ENCODE measurements around the gene ZFP36L2. TPM values are rescaled to one million over a fixed set of nuclear protein-coding genes. Genes with fewer than 3 reads are reported as not detected.

Gene ZFP36L2
- total RNA-seq, 1 donor from 2014 or later = 8.2 TPM

DNA sequence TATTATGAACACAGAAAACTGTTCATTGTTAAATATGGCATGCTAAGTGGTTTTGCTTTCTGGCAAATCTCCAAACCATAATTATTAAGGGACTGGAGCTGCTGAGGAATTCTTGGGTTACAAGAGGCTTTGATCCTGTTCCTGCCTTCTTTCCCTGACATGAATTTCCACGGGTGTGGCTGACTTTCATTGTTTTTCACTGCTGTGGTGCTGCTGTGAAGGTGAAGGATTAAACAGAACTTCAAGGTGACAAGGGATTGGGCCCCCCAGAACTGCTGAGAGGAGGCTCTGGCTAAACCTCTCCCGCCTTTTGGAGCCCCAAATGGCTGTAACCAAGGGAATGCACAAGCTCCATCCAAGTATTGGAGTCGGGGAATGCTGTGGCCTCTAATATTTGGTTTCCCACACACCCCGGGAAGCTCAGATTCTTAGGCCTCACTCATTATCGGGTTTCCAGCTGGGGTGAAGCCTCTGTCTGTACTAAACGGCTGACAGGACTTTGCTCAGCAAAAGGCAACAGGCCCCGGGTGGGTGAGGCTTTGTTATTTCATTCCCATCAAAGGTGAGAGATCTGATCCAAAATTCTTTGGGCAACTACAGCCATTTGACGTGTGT is 29.0 kb upstream of the ZFP36L2 start:
- no peaks in the 10 kb centered on the region for H3K27me3 ChIP-seq (ENCODE audit: control insufficient read depth, insufficient read depth, low read length)
- FAIRE-seq = no peak
- TF ChIP-seq, protein P1, sequence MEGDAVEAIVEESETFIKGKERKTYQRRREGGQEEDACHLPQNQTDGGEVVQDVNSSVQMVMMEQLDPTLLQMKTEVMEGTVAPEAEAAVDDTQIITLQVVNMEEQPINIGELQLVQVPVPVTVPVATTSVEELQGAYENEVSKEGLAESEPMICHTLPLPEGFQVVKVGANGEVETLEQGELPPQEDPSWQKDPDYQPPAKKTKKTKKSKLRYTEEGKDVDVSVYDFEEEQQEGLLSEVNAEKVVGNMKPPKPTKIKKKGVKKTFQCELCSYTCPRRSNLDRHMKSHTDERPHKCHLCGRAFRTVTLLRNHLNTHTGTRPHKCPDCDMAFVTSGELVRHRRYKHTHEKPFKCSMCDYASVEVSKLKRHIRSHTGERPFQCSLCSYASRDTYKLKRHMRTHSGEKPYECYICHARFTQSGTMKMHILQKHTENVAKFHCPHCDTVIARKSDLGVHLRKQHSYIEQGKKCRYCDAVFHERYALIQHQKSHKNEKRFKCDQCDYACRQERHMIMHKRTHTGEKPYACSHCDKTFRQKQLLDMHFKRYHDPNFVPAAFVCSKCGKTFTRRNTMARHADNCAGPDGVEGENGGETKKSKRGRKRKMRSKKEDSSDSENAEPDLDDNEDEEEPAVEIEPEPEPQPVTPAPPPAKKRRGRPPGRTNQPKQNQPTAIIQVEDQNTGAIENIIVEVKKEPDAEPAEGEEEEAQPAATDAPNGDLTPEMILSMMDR (IDR thresholded peaks at IDR 0.05; ENCODE audit: insufficient read depth, low read length, severe bottlenecking) = no peak

GRCh38 chr2:43254331-43254730 is 27.9 kb upstream of the ZFP36L2 start:
- TF ChIP-seq, protein P1 (IDR thresholded peaks at IDR 0.05; ENCODE audit: insufficient read depth, low read length, severe bottlenecking) = no peak
- Histone ChIP-seq H3K36me3 (ENCODE audit: control insufficient read depth, insufficient read depth, low read length) (peaks cover 1% of the 10 kb centered on the region), H3K27me3 (ENCODE audit: control insufficient read depth, insufficient read depth, low read length) (no peaks in the 10 kb centered on the region), H3K4me3 (ENCODE audit: low read depth, low read length) (no peak overlapping the region)
- peak; percentile 76 for FAIRE-seq
- DNase-seq (ENCODE audit: low read depth) = no peak

More for the DNA sequence above, 29.0 kb upstream of the ZFP36L2 start:
- Histone ChIP-seq H3K4me3 (ENCODE audit: low read depth, low read length) (no peak overlapping the region), H3K36me3 (ENCODE audit: control insufficient read depth, insufficient read depth, low read length) (peaks cover 1% of the 10 kb centered on the region)
- DNase-seq (ENCODE audit: low read depth) = no peak

GRCh38 chr2:43251171-43251731 is 24.8 kb upstream of the ZFP36L2 start:
- Histone ChIP-seq H3K36me3 (ENCODE audit: control insufficient read depth, insufficient read depth, low read length) (no peaks in the 10 kb centered on the region), H3K4me3 (ENCODE audit: low read depth, low read length) (no peak overlapping the region), H3K27me3 (ENCODE audit: control insufficient read depth, insufficient read depth, low read length) (no peaks in the 10 kb centered on the region)
- TF ChIP-seq, protein P1 (IDR thresholded peaks at IDR 0.05; ENCODE audit: insufficient read depth, low read length, severe bottlenecking) = no peak
- DNase-seq (ENCODE audit: low read depth) (peak; percentile 70), FAIRE-seq (no peak)

DNA sequence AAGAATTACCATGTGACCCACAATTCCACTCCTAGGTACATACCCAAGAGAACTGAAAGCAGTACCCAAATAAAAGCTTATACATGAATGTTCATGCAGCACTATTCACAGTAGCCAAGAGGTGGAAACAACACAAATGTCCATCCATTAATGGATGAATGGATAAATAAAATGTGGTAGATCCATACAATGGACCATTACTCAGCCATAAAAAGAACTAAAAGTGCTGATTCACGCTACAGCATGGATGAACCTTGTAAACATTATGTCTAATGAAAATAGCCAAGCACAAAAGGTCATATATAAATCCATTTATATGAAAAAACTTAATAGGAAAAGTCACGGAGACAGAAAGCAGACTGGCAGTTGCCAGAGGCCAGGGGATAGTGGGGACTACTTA is 23.6 kb upstream of the ZFP36L2 start:
- Histone ChIP-seq H3K36me3 (ENCODE audit: control insufficient read depth, insufficient read depth, low read length) (no peaks in the 10 kb centered on the region), H3K27me3 (ENCODE audit: control insufficient read depth, insufficient read depth, low read length) (no peaks in the 10 kb centered on the region), H3K4me3 (ENCODE audit: low read depth, low read length) (no peak overlapping the region)
- FAIRE-seq (no peak), DNase-seq (ENCODE audit: low read depth) (no peak)
- TF ChIP-seq, protein P1 (IDR thresholded peaks at IDR 0.05; ENCODE audit: insufficient read depth, low read length, severe bottlenecking) = no peak

GRCh38 chr2:43248621-43249020 is 22.2 kb upstream of the ZFP36L2 start:
- TF ChIP-seq, protein P1 (IDR thresholded peaks at IDR 0.05; ENCODE audit: insufficient read depth, low read length, severe bottlenecking) = no peak
- no peak for FAIRE-seq
- peaks cover 3% of the 10 kb centered on the region for H3K36me3 ChIP-seq (ENCODE audit: control insufficient read depth, insufficient read depth, low read length)
- H3K27me3 ChIP-seq (ENCODE audit: control insufficient read depth, insufficient read depth, low read length) = no peaks in the 10 kb centered on the region
- no peak for DNase-seq (ENCODE audit: low read depth)
- H3K4me3 ChIP-seq (ENCODE audit: low read depth, low read length) = no peak overlapping the region

DNA sequence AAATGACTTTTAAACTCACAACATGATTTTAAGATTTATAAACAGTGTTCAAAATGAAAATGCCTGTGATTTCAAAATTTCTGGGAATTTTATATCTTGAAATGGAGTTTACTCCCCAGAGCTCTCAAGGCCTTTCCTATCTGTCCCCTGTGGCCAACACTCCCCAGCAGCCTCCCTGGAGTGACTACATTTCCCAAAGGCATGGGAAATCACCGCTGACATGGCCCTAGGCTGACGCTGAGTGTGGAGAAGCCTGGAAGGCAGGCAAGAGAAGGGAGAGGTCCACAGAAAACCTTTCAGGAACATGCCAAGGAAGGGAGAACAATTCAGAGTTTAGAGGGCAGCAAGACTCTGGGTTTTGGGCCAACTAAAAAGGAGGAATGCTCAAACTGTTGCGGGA is 20.2 kb upstream of the ZFP36L2 start:
- DNase-seq (ENCODE audit: low read depth) = no peak
- H3K27me3 ChIP-seq (ENCODE audit: control insufficient read depth, insufficient read depth, low read length) = no peaks in the 10 kb centered on the region
- TF ChIP-seq, protein P1 (IDR thresholded peaks at IDR 0.05; ENCODE audit: insufficient read depth, low read length, severe bottlenecking) = no peak
- FAIRE-seq = no peak
- peaks cover 3% of the 10 kb centered on the region for H3K36me3 ChIP-seq (ENCODE audit: control insufficient read depth, insufficient read depth, low read length)
- H3K4me3 ChIP-seq (ENCODE audit: low read depth, low read length) = no peak overlapping the region

All from bronchial epithelial cell (primary cell).